ENCODE results near the gene TTC23L.

- TF ChIP-seq, protein P1, sequence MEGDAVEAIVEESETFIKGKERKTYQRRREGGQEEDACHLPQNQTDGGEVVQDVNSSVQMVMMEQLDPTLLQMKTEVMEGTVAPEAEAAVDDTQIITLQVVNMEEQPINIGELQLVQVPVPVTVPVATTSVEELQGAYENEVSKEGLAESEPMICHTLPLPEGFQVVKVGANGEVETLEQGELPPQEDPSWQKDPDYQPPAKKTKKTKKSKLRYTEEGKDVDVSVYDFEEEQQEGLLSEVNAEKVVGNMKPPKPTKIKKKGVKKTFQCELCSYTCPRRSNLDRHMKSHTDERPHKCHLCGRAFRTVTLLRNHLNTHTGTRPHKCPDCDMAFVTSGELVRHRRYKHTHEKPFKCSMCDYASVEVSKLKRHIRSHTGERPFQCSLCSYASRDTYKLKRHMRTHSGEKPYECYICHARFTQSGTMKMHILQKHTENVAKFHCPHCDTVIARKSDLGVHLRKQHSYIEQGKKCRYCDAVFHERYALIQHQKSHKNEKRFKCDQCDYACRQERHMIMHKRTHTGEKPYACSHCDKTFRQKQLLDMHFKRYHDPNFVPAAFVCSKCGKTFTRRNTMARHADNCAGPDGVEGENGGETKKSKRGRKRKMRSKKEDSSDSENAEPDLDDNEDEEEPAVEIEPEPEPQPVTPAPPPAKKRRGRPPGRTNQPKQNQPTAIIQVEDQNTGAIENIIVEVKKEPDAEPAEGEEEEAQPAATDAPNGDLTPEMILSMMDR (IDR thresholded peaks at IDR 0.05; ENCODE audit: low read depth, low read length), result peak; percentile 83
- TF ChIP-seq POLR2A (IDR thresholded peaks at IDR 0.05; ENCODE audit: extremely low read depth, insufficient read length), result no peak
These were observed 59.4 kb downstream of the TTC23L start for GRCh38 chr5:34898258-34898895.

Measured in NB4 (cell line).